Inflammatory macrophage treated with lipopolysaccharide for 1 hour (primary cell): ENCODE data around the gene MPC1.

ENCODE experiments used
- DNase-seq, 2 donors: peaks; one replicate each; pipeline ENCODE4 v3.0.0-alpha.2; 2020 to 2022

The MPC1 gene

GRCh38 chr6:166343150-166343487 is 39.6 kb downstream of the MPC1 start:
- peak; percentile 51 to 69 for DNase-seq

- DNase-seq, result peak; percentile 90 to 92
Measured at GRCh38 chr6:166342349-166343149, 40.2 kb downstream of the MPC1 start, which contains the start of gene SFT2D1. Gene SFT2D1 (minus strand): TSS chr6:166342545. CDS start chr6:166342481, 64 bp downstream.

- DNase-seq, result no peak
Measured at GRCh38 chr6:166341977-166342348, 40.8 kb downstream of the MPC1 start.

- DNase-seq, result peak; percentile 33 to 46
Measured at GRCh38 chr6:166341464-166341863, 41.3 kb downstream of the MPC1 start.

GRCh38 chr6:166338854-166339253 is 43.9 kb downstream of the MPC1 start:
- no peak for DNase-seq

GRCh38 chr6:166336847-166337246 is 45.9 kb downstream of the MPC1 start:
- DNase-seq, result no peak

- no peak for DNase-seq
Measured at GRCh38 chr6:166335378-166336302, 47.1 kb downstream of the MPC1 start.

- DNase-seq, result no peak
Measured at GRCh38 chr6:166334878-166335277, 47.9 kb downstream of the MPC1 start.

- DNase-seq, result no peak
Measured at GRCh38 chr6:166333172-166333995, 49.4 kb downstream of the MPC1 start.

GRCh38 chr6:166331503-166332415 is 51.0 kb downstream of the MPC1 start:
- no peak for DNase-seq

- no peak for DNase-seq
Measured at GRCh38 chr6:166330612-166331011, 52.1 kb downstream of the MPC1 start.

GRCh38 chr6:166325383-166326042 is 57.2 kb downstream of the MPC1 start:
- no peak for DNase-seq

GRCh38 chr6:166323395-166323794 is 59.3 kb downstream of the MPC1 start:
- no peak for DNase-seq

GRCh38 chr6:166318649-166319600 is 63.8 kb downstream of the MPC1 start:
- no peak for DNase-seq

- DNase-seq, result no peak
Measured at GRCh38 chr6:166318227-166318626, 64.5 kb downstream of the MPC1 start.

- no peak for DNase-seq
Measured at GRCh38 chr6:166317261-166318212, 65.2 kb downstream of the MPC1 start.

GRCh38 chr6:166315436-166315835 is 67.3 kb downstream of the MPC1 start:
- no peak for DNase-seq
